Fibroblast of mammary gland (primary cell): ENCODE data around the gene YTHDF1.

Experiments
- DNase-seq: peaks from one replicate; pipeline ENCODE4 v3.0.0-alpha.2; 2010; ENCODE audit warnings: low read depth
- H3K4me3 ChIP-seq: 2 replicates; pipeline ENCODE4 v1.5.1; 2011; ENCODE audit warnings: low read depth, mild to moderate bottlenecking, low read length, moderate library complexity; ENCODE audit not compliant: control insufficient read depth
- TF ChIP-seq, protein P1 (sequence below): conservative IDR thresholded peaks from 2 replicates; pipeline ENCODE4 v1.5.1; 2011; ENCODE audit warnings: low read depth, low read length, inconsistent platforms; ENCODE audit not compliant: control insufficient read depth, insufficient read depth

Gene YTHDF1

GRCh38 chr20:63260521-63260920 lies 44.6 kb upstream of the YTHDF1 start:
- DNase-seq, result no peak
- TF ChIP-seq, protein P1, sequence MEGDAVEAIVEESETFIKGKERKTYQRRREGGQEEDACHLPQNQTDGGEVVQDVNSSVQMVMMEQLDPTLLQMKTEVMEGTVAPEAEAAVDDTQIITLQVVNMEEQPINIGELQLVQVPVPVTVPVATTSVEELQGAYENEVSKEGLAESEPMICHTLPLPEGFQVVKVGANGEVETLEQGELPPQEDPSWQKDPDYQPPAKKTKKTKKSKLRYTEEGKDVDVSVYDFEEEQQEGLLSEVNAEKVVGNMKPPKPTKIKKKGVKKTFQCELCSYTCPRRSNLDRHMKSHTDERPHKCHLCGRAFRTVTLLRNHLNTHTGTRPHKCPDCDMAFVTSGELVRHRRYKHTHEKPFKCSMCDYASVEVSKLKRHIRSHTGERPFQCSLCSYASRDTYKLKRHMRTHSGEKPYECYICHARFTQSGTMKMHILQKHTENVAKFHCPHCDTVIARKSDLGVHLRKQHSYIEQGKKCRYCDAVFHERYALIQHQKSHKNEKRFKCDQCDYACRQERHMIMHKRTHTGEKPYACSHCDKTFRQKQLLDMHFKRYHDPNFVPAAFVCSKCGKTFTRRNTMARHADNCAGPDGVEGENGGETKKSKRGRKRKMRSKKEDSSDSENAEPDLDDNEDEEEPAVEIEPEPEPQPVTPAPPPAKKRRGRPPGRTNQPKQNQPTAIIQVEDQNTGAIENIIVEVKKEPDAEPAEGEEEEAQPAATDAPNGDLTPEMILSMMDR, result no peak
- H3K4me3 ChIP-seq, result no peak overlapping the region

DNA sequence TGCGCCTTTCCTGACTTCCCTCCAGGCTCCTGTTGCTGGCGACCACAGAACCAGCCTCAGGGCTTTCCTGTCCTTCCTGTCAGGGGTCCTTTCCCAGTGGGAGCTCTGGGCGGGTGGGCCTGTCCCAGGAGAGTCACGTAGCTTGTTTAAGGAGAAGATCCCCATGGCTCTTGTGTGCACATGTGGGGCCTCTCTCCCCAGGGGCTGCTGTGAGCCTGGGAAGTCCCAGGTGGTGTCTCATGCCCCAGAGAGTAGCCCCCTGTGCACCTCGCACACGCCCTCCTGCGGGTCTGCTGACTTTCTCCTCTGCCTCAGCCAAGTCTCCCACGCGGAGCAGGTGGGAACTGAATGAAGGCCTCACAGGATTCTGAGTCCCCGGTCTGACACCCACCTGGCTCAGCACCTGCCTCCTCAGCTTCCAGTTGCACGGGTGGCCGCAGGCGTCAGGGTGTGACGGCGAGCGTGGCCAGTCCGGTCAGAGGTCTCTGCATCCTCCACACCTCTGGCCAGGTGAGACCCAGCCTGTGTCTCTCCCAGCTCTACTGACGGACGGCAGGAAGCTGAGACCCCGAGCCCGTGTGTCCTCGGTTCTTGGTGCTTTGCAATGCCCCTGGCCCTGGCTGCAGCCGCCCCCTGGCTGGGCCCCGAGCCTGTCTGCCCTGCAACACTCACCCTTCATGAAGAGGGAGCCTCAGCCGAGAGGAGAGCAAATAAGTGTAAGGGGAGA lies 44.0 kb upstream of the YTHDF1 start:
- DNase-seq, result no peak
- no peak overlapping the region for H3K4me3 ChIP-seq
- TF ChIP-seq, protein P1, result no peak

- TF ChIP-seq, protein P1, result no peak
- no peak for DNase-seq
- H3K4me3 ChIP-seq, result no peak overlapping the region
Measured at GRCh38 chr20:63258781-63259180, 42.9 kb upstream of the YTHDF1 start.

DNA sequence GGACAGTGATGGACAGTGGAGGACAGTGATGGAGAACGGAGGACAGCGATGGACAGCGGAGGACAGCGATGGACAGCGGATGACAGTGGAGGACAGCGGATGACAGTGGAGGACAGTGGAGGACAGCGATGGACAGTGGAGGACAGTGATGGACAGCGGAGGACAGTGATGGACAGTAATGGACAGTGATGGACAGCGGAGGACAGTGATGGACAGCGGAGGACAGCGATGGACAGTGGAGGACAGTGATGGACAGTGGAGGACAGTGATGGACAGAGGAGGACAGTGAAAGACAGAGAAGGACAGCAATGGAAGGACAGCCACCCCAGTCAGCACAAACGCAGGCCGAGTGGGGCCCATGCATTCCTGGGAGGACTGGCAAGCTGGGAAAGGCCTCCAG lies 41.7 kb upstream of the YTHDF1 start:
- no peak for DNase-seq
- TF ChIP-seq, protein P1, result no peak
- H3K4me3 ChIP-seq, result no peak overlapping the region

GRCh38 chr20:63256954-63257353 lies 41.0 kb upstream of the YTHDF1 start:
- no peak overlapping the region for H3K4me3 ChIP-seq
- TF ChIP-seq, protein P1, result no peak
- no peak for DNase-seq

- H3K4me3 ChIP-seq, result no peak overlapping the region
- TF ChIP-seq, protein P1, result no peak
- no peak for DNase-seq
Measured at GRCh38 chr20:63255931-63256704, 40.2 kb upstream of the YTHDF1 start.
